Measurements from ENCODE around the gene ANO1.

ANO1 gene

GRCh38 chr11:70226183-70226582, 148.1 kb downstream of the ANO1 start:
- no peak for DNase-seq

DNA sequence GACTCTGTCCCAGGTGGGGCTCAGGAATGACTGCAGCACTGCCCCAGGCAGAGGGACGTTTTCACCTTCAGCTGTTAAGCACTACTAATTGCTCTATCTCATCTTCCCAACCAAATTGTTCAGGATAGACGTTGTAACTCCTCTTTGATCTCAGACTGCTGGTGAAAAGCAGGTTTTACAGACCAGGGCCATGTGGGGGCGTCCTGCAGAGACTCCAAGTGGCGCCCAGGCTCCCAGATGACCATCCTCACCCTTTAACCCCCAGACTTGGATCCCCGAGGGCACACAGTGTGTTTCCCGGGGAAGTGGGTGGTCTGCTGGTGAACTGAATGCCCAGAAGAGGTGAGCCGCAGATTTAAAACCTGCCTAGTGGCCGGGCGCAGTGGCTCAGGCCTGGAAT, 148.8 kb downstream of the ANO1 start:
- DNase-seq: peak; percentile 51

- DNase-seq: no peak
Measured at GRCh38 chr11:70229737-70230136, 151.6 kb downstream of the ANO1 start.

GRCh38 chr11:70230151-70230839, 152.2 kb downstream of the ANO1 start:
- no peak for DNase-seq

DNA sequence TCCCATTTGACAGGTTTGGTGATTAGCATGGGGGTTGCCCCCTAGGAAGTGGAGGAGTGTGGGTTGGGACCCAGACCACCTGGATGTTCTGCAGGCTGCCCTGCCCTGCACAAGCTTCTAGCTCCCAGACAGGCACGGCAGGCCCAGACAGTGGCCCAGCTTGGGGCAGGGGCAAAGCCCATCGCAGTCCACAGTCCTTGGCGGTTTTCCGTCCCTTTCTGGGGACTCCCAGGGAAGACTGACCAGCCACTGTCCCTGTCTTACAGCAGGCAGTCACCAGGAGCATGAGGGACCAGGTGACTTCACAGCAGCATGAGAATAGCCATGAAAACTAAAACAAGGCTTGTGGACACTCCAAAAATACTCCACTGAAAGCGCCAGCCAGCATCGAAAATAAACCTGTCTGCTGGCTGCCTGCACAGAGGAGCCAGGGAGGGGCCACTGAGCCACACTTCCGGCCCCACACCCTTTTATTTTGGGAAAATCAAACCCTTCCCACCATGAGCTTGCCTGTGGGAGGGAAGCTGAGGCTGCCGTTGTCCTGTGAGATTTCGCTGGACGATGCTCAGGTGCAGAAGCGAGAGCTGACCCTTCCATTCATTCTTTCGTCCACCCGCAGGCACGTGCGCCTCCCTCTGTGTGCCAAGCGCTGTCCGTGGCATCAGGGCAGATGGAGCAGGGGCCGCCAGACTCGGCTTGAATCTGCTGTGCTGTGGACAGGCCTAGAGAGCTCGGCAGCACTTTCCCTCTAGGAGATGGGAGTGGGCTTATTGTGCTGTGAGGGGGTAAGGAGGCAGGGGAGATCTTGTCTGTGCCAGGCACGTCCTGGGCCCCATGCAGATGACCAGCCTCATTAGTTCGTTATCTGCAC, 153.0 kb downstream of the ANO1 start:
- DNase-seq: no peak

- no peak for DNase-seq
Measured at GRCh38 chr11:70233034-70233433, 154.9 kb downstream of the ANO1 start.

DNA sequence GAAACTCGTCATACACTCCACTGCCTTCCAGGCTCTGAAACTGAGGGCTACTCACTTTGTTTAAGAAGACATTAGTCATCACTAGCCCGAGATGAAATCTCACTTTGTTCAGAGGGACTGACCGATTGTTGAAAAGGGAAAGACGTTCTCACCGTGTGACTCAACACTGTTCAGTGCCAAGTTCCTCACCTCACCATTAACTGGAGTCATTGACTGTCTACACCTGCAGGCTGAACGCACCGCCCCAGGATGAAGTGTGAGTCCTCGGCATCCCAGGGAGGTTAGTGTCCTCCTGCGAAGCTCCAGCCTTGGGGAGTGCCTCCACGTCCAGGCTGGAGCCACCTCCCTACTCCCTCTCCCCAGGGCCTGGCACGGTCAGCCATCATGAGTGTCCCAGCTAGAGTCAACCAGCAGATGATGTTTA, 155.4 kb downstream of the ANO1 start:
- DNase-seq: peak; percentile 69

DNA sequence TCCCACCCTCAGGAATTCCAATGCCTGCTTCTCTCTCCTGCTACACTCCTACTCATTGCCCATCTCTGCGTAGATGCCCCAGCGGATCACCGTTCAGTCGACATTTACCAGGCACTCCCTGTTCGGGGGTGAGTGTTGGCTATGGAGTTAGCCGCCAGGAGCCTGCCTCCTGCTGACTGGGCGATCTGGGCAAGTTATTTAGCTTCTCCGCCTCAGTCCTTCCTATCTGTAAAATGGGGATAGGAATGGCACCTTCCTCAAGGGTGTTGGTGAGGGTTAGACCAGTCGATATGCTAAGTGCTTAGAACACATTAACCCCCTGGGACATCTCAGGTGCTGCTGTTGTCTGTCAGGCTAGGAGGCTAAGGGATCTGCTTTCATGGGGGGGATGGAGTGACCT, 155.8 kb downstream of the ANO1 start:
- no peak for DNase-seq
